HepG2 (cell line): ENCODE results near the gene PSKH1. TPM values are rescaled to one million over a fixed set of nuclear protein-coding genes. Genes with fewer than 3 reads are reported as not detected.

ENCODE experiments used
- CBX5 ChIP-seq: sonication (generic); formaldehyde crosslinking; IDR thresholded peaks from 2 replicates; pipeline ENCODE4 v1.4.0; 2020; ENCODE audit warnings: missing genetic modification reagents, borderline replicate concordance
- CHCHD3 ChIP-seq: sonication (generic); formaldehyde crosslinking; IDR thresholded peaks from 2 replicates; pipeline ENCODE4 v1.8.0; 2022; ENCODE audit warnings: mild to moderate bottlenecking, missing genetic modification reagents, moderate library complexity
- FOXA3 ChIP-seq: IDR thresholded peaks from 2 replicates; pipeline ENCODE4 v1.6.1; 2016; ENCODE audit warnings: missing genetic modification reagents, missing compliant biosample characterization
- HNRNPL ChIP-seq: fragments of 200-400 bp; formaldehyde crosslinking; IDR thresholded peaks from 2 replicates; pipeline ENCODE4 v1.6.1; 2017; ENCODE audit warnings: mild to moderate bottlenecking, low read depth, low read length
- HNRNPLL ChIP-seq: fragments of 200-400 bp; formaldehyde crosslinking; IDR thresholded peaks from 2 replicates; pipeline ENCODE4 v1.6.1; 2017; ENCODE audit warnings: mild to moderate bottlenecking, low read depth, low read length; ENCODE audit not compliant: poor library complexity, severe bottlenecking
- MAFK ChIP-seq, 2 experiments: IDR thresholded peaks in 1 of 2; conservative IDR thresholded peaks in 1 of 2; 2 replicates each; pipeline ENCODE4 v1.6.1; 2011; ENCODE audit warnings: improper control_type of control experiment in 2 of 2, low read length in 2 of 2
- MAZ ChIP-seq, 2 experiments: sonication (generic) in 1 of 2; formaldehyde crosslinking in 1 of 2; IDR thresholded peaks; 2 replicates each; pipeline versions ENCODE4 v1.5.0 to v1.6.1; 2012 to 2020; ENCODE audit warnings: low read depth in 2 of 2, mild to moderate bottlenecking in 2 of 2, borderline replicate concordance in 1 of 2, improper control_type of control experiment in 1 of 2, low read length in 1 of 2, missing genetic modification reagents in 1 of 2, moderate library complexity in 1 of 2
- POLR2G ChIP-seq: fragments of 200-400 bp; formaldehyde crosslinking; IDR thresholded peaks from 2 replicates; pipeline ENCODE4 v1.6.1; 2018; ENCODE audit warnings: mild to moderate bottlenecking, low read depth, low read length, moderate library complexity
- RARA ChIP-seq: IDR thresholded peaks from 2 replicates; pipeline ENCODE4 v1.6.1; 2016; ENCODE audit warnings: missing genetic modification reagents, missing compliant biosample characterization
- SAFB2 ChIP-seq: sonication (generic); formaldehyde crosslinking; IDR thresholded peaks from 2 replicates; pipeline ENCODE4 v1.5.1; 2020; ENCODE audit warnings: missing genetic modification reagents, low read depth, mild to moderate bottlenecking, borderline replicate concordance
- SKIL ChIP-seq: sonication (generic); formaldehyde crosslinking; IDR thresholded peaks from 2 replicates; pipeline ENCODE4 v1.8.0; 2022; ENCODE audit warnings: missing genetic modification reagents, mild to moderate bottlenecking, moderate library complexity, borderline replicate concordance
- SMAD1 ChIP-seq: sonication (generic); formaldehyde crosslinking; IDR thresholded peaks from 2 replicates; pipeline ENCODE4 v1.4.0; 2020; ENCODE audit warnings: missing genetic modification reagents, low read depth, mild to moderate bottlenecking, borderline replicate concordance
- SOX13 ChIP-seq, 3 experiments: fragments of 450-650 bp in 1 of 3; sonication (generic) in 1 of 3; formaldehyde crosslinking in 1 of 3; IDR thresholded peaks in 2 of 3; conservative IDR thresholded peaks in 1 of 3; 2 replicates each; pipeline versions ENCODE4 v1.5.0 to v1.6.1; 2016 to 2020; ENCODE audit warnings: antibody characterized with exemption in 1 of 3, mild to moderate bottlenecking in 1 of 3, missing compliant biosample characterization in 1 of 3, missing genetic modification reagents in 1 of 3, moderate library complexity in 1 of 3
- STAG1 ChIP-seq: sonication (generic); formaldehyde crosslinking; IDR thresholded peaks from 2 replicates; pipeline ENCODE4 v1.4.0; 2020; ENCODE audit warnings: missing genetic modification reagents
- SUZ12 ChIP-seq: fragments of 150-350 bp; IDR thresholded peaks from 2 replicates; pipeline ENCODE4 v1.6.1; 2014; ENCODE audit warnings: low read depth, low read length
- ZBTB20 ChIP-seq: sonication (generic); formaldehyde crosslinking; IDR thresholded peaks from 2 replicates; pipeline ENCODE4 v1.8.1; 2023; ENCODE audit warnings: missing genetic modification reagents, low read depth, mild to moderate bottlenecking, borderline replicate concordance
- ZFX ChIP-seq: sonication (generic); formaldehyde crosslinking; IDR thresholded peaks from 2 replicates; pipeline ENCODE4 v1.4.0; 2020; ENCODE audit warnings: mild to moderate bottlenecking, low read depth, missing genetic modification reagents, moderate library complexity
- ZNF225 ChIP-seq: sonication (generic); formaldehyde crosslinking; IDR thresholded peaks from 2 replicates; pipeline ENCODE4 v1.4.0; 2020; ENCODE audit warnings: mild to moderate bottlenecking, missing genetic modification reagents
- ZNF326 ChIP-seq: sonication (generic); formaldehyde crosslinking; IDR thresholded peaks from 2 replicates; pipeline ENCODE4 v1.4.0; 2020; ENCODE audit warnings: missing genetic modification reagents, borderline replicate concordance
- ZNF430 ChIP-seq: sonication (generic); formaldehyde crosslinking; IDR thresholded peaks from 2 replicates; pipeline ENCODE4 v1.9.0; 2021; ENCODE audit warnings: mild to moderate bottlenecking, missing genetic modification reagents
- ZNF891 ChIP-seq: sonication (generic); formaldehyde crosslinking; IDR thresholded peaks from 2 replicates; pipeline ENCODE4 v1.5.0; 2020; ENCODE audit warnings: mild to moderate bottlenecking, missing genetic modification reagents
- polyA plus RNA-seq, 8 experiments: library from polyadenylated mRNA; depleted of rRNA in 3 of 8; stranded (reverse) in 7 of 8; unstranded in 1 of 8; fragments of >200 nt; fragmentation: Illumina TruSeq in 4 of 8; extraction: Trizol in 4 of 8; gene quantifications; 2 replicates each; pipeline versions ENCODE4 v1.2.1 to v1.2.3, GENCODE V29; 2011 to 2016; ENCODE audit warnings: low read depth in 4 of 8, missing spikeins in 1 of 8, mixed read lengths in 1 of 8; ENCODE audit not compliant: insufficient read depth in 1 of 8
- total RNA-seq, 5 experiments: library from RNA; depleted of rRNA; stranded (reverse); fragments of >200 nt; fragmentation: Illumina TruSeq; extraction: Trizol; gene quantifications; 2 replicates each; pipeline ENCODE4 v1.2.3, GENCODE V29; 2016; ENCODE audit warnings: low read depth in 1 of 5
- TF ChIP-seq, protein P1 (sequence below): sonication (generic); formaldehyde crosslinking; IDR thresholded peaks from 2 replicates; pipeline ENCODE4; 2020; ENCODE audit warnings: missing genetic modification reagents, mild to moderate bottlenecking, borderline replicate concordance

PSKH1 gene
- total and polyA plus RNA-seq, 2 of the 13 experiments (the other 11 are each of a cell fraction or from before 2014, with no cell fraction given), result 8.4 to 19.1 TPM

DNA sequence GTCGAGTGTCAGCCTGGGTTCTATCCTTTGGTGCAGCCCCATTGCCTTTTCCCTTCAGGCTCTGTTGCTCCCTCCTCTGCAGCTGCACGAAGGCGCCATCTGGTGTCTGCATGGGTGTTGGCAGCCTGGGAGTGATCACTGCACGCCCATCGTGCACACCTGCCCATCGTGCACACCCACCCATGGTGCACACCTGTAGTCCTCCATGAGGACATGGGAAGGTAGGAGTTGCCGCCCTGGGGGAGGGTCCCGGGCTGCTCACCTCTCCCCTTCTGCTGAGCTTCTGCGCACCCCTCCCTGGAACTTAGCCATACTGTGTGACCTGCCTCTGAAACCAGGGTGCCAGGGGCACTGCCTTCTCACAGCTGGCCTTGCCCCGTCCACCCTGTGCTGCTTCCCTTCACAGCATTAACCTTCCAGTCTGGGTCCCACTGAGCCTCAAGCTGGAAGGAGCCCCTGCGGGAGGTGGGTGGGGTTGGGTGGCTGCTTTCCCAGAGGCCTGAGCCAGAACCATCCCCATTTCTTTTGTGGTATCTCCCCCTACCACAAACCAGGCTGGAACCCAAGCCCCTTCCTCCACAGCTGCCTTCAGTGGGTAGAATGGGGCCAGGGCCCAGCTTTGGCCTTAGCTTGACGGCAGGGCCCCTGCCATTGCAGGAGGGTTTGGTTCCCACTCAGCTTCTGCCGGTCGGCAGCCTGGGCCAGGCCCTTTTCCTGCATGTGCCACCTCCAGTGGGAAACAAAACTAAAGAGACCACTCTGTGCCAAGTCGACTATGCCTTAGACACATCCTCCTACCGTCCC is 35.7 kb downstream of the PSKH1 start (continued):
- TF ChIP-seq SMAD1 (no peak), MAZ (IDR thresholded peaks at IDR 0.05; ENCODE audit: borderline replicate concordance, low read depth, low read length) (no peak), MAZ (CRISPR knock-in tag; IDR thresholded peaks at IDR 0.05; ENCODE audit: low read depth) (peak; percentile 63; the same call in 1 of the 2 replicates), FOXA3 (CRISPR knock-in tag) (peak; percentile 31; the same call in 1 of the 2 replicates), POLR2G (no peak), SOX13 (IDR thresholded peaks at IDR 0.05) (no peak), SOX13 (CRISPR knock-in tag; conservative IDR thresholded peaks at IDR 0.05 in 1 of 2, IDR thresholded peaks at IDR 0.05 in 1 of 2) (no peak), SUZ12 (0 out of 2 replicates have a peak, but pooled peaks have one; percentile 12), HNRNPLL (peak; percentile 19), ZBTB20 (no peak), SAFB2 (CRISPR knock-in tag) (no peak), MAFK (conservative IDR thresholded peaks at IDR 0.05 in 1 of 2, IDR thresholded peaks at IDR 0.05 in 1 of 2; ENCODE audit: low read length in 2 of 2) (0 out of 4 replicates have a peak, but pooled peaks of 1 of the 2 experiments have one; percentile 7), ZFX (peak; percentile 33; the same call in 1 of the 2 replicates), ZNF430 (no peak), RARA (CRISPR knock-in tag) (0 out of 2 replicates have a peak, but pooled peaks have one; percentile 17), STAG1 (CRISPR knock-in tag) (peak; percentile 98), ZNF891 (no peak), ZNF326 (CRISPR knock-in tag) (no peak), ZNF225 (CRISPR knock-in tag) (0 out of 2 replicates have a peak, but pooled peaks have one; percentile 31), CHCHD3 (CRISPR knock-in tag) (no peak), HNRNPL (no peak), CBX5 (CRISPR knock-in tag) (peak; percentile 55; the same call in 1 of the 2 replicates), SKIL (0 out of 2 replicates have a peak, but pooled peaks have one; percentile 22)
- TF ChIP-seq, protein P1, sequence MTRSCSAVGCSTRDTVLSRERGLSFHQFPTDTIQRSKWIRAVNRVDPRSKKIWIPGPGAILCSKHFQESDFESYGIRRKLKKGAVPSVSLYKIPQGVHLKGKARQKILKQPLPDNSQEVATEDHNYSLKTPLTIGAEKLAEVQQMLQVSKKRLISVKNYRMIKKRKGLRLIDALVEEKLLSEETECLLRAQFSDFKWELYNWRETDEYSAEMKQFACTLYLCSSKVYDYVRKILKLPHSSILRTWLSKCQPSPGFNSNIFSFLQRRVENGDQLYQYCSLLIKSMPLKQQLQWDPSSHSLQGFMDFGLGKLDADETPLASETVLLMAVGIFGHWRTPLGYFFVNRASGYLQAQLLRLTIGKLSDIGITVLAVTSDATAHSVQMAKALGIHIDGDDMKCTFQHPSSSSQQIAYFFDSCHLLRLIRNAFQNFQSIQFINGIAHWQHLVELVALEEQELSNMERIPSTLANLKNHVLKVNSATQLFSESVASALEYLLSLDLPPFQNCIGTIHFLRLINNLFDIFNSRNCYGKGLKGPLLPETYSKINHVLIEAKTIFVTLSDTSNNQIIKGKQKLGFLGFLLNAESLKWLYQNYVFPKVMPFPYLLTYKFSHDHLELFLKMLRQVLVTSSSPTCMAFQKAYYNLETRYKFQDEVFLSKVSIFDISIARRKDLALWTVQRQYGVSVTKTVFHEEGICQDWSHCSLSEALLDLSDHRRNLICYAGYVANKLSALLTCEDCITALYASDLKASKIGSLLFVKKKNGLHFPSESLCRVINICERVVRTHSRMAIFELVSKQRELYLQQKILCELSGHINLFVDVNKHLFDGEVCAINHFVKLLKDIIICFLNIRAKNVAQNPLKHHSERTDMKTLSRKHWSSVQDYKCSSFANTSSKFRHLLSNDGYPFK, result 0 out of 2 replicates have a peak, but pooled peaks have one; percentile 33
